Measurements from ENCODE around the gene TEX55. TPM values are rescaled to one million over a fixed set of nuclear protein-coding genes. Genes with fewer than 3 reads are reported as not detected.
"Not testable (repeated sequence)": the region's sequence is repeated elsewhere in the genome, so short reads cannot be mapped to it uniquely, and the experiment has no call there.

The TEX55 gene
- total RNA-seq: under 0.01 TPM

DNA sequence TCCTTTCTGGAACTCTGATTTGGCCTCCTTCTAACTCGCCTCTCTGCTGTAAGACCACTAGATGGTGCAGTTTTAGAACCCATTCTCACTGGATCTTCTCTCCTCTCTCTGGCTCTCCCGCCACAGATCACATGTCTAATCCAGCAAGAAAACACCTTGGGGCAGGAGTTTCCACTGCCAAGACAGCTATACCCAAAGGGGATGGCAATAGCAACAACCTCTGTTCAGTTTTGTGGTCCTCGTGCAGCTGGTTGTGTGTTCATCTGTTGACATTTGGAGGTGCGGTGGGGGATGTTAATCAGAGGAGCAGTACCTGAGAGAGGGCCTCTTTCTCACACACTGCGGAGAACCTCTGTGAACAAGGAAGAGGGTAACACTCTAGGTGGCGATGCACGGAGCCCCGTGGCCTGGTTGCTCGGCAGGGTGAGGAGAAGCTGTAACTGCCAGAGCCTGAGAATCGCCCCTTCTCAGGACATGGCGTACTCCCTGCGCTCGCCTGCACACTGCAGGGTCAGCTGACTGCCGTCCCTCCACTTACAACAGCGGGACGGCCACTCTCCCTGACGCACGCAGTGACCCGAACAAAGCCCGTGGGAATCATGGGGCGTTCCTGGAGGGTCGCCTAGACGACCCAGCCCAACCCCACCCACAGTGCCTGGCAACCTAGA, at the start of gene TEX55:
TSS of gene TEX55 (plus strand) at position 666 of the 668 bp plus-strand sequence. CDS start 25 bp downstream, outside the sequence.
- DNase-seq (ENCODE audit: low read depth in 2 of 3, low spot score in 2 of 3): peak; percentile 9 to 32 (median 12)

DNA sequence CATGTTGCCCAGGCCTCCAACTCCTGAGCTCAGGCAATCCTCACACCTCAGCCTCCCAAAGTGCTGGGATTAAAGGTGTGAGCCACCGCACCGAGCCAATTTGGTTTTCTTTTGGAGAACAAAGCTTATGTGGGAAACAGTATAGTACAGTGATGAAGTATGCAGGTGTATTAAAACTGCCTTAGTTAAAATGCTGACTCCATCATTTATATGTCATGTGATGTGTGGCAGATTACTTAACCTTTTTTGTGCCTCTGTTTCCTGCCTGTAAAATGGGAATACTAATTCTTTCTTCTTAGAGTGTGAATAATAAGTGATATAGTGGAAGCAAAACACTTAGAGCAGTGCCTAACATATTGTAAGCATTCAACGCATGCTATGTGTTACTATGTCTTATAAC, 48.0 kb upstream of the TEX55 start:
- no peak for DNase-seq (ENCODE audit: low read depth in 2 of 3, low spot score in 2 of 3)

DNA sequence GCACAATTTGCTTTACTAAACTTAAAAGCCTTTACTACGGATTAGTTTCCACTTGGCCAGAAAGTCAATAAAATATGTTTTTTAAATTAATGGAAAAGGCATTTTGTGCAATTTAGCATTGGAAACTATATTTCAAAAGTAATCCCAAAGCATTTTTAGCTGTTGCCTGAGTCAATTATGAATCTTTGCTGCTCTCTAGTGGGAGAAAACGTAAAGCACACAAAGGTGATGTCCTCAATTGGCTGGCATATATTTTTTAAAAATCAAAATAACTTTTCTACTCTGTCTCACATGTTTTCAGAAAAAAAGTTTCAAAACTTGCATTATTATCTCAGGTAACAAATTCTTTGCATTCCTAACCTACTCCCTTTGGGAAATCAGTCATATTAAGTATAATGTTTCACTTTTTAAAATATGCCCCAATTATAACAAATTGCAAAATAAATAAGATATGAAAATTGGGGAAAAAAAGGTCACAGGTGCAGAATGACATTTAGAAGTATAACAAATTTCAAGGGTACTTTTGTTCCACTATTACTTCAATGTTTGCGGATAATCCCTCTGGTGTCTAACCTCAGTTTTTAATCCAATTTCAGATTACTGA, 47.2 kb upstream of the TEX55 start:
- DNase-seq (ENCODE audit: low read depth in 2 of 3, low spot score in 2 of 3): peak; percentile 13 to 64 (median 17)

DNA sequence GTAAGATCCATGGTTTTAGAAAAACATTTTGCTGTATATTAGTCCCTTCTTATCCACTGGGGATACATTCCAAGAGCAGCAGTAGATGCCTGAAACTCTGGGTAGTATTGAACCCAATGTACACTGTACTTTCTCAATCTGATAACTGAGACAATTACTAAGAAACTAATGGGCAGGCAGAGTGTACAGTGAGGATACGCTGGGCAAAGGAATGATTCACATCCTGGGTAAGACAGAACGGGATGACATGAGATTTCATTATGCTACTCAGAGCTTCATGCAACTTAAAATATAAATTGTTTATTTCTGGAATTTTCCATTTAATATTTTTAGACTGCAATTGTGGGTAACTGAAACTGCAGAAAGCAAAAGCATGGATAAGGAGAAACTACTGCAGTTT, 46.2 kb upstream of the TEX55 start:
- no peak for DNase-seq (ENCODE audit: low read depth in 2 of 3, low spot score in 2 of 3)

DNA sequence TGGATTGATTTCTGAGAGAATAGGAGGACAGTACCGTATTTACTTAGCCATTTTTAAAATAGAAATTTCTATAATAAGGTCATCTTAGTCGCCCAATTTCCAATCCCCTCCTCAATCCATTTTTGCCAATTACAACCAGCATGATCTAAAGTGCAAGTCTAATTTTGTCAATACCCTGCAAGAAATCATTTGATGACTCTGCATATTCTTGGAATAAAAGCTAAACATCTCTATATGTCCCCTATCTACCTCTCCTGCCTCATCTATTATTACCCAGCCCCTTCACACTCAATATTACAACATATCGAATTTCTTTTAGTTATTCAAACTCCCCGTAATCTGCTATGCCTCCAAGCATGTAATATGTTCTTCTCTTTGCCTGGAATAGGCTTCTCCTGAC, 41.9 kb upstream of the TEX55 start:
- no peak for DNase-seq (ENCODE audit: low read depth in 2 of 3, low spot score in 2 of 3)

DNA sequence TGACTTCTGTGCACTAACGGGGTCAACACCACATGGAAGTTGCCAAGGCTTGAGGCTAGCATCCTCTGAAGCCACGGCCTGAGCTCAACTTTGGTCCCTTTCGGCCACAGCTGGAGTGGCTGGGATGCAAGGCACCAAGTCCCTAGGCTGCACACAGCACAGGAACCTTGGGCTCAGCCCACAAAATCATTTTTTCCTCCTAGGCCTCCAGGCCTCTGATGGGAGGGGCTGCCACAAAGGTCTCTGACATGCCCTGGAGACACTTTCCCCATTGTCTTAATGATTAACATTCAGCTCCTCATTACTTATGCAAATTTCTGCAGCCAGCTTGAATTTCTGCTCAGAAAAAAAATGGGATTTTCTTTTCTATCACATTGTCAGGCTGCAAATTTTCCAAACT, 27.6 kb upstream of the TEX55 start:
- DNase-seq (ENCODE audit: low read depth in 2 of 3, low spot score in 2 of 3): not testable (repeated sequence)

DNA sequence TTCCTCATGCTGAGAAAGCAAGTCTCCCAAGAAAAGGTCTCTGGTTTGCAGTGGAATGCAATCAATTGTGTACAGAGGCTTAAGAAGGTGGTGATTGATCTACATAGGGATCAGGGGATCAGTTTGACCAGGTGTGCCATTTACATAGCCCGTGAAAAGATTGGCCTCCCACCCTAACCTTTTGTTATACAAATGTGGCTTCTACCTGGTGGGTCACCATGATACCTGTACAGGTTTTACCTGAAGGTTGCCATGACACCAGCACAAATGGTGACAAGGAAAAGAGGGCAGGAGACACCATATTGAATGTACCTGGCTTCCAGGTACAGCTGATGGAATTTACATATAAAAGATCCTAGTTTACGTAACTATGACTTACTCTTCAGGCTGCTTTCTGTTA, 25.5 kb upstream of the TEX55 start:
- DNase-seq (ENCODE audit: low read depth in 2 of 3, low spot score in 2 of 3): no peak

DNA sequence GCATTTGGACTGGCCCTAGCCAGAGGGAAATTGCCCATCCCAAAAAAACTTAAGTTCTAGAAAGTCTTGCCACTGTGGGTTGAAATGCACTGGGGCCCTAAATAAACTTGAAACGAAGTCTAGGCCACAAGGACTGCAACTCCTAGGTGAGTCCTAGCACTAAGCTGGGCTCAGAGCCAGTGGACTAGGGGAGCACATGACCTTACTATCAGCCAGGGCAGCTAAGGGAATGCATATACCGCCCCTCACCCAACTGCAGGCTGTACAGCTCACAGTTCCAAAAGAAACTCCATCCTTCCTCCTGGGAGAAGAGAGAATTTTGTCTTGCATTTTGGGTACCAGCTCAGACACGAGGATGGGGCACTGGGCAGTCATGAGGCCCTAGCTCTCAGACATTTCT, 23.6 kb upstream of the TEX55 start:
- no peak for DNase-seq (ENCODE audit: low read depth in 2 of 3, low spot score in 2 of 3)

DNA sequence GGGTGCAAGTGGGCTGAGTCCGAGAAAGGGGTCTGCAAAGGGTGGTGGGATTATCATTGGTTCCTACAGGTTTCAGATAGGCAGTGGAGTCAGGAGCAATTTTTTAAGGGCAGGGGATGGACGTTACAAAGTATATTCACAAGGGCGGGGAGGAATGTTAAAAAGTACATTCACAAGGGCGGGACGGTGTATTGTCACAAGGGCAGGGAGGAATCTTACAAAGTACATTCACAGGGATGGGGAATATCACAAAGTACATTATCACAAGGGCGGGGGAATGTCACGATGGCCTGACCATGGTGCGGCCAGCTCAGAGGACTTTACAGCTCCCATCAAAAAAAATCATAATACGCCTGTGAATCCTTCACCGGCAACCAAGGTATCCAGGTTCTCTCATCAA, 20.6 kb upstream of the TEX55 start:
- DNase-seq (ENCODE audit: low read depth in 2 of 3, low spot score in 2 of 3): no peak

DNA sequence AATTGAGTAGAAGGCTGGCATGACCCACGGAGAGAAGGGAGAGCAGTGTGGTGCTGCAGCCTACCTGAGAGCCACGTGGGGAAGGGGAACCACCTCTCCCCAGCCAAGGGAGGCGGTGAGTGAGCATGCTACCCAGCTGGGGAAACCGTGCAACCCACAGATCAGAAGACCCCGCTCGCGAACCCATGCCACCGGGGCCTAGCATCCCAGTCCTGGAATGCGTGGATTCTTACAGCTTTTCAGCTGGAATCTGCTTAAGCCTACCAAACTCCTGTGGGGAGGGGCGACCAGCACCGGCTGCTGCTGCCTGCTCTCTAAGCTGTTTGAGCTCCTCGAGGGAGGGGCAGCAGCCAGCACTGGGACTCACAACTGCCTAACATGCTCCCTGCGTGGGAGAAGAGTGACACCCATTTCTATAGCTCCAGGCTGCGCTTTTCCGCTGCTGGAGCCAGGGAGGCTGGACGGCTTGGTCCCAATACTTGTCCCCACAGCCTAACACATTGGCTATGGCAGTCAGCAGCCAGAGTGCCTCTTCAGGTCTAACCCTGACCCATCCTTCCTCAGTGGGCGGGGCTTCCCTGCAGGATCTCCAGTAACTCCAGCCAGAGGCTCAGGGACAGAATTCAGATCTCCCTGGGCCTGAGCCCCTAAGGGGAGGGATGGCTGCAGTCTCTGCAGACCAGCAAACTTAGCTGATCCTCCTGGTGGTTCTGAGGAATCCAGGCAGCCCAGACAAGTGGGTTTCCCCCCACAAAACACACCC, 20.0 kb upstream of the TEX55 start:
- DNase-seq (ENCODE audit: low read depth in 2 of 3, low spot score in 2 of 3): no peak

DNA sequence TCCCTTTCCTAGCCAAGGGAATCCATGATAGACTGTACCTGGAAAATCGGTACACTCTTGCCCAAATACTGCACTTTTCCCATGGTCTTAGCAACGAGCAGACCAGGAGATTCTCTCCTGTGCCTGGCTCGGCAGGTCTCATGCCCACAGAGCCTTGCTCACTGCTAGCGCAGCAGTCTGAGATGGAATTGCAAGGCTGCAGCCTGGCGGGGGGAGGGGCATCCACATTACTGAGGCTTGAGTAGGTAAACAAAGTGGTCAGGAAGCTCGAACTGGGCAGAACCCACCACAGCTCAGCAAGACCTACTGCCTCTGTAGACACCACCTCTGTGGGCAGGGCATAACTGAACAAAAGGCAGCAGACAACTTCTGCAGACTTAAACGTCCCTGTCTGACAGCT, 15.7 kb upstream of the TEX55 start:
- not testable (repeated sequence) for DNase-seq (ENCODE audit: low read depth in 2 of 3, low spot score in 2 of 3)

DNA sequence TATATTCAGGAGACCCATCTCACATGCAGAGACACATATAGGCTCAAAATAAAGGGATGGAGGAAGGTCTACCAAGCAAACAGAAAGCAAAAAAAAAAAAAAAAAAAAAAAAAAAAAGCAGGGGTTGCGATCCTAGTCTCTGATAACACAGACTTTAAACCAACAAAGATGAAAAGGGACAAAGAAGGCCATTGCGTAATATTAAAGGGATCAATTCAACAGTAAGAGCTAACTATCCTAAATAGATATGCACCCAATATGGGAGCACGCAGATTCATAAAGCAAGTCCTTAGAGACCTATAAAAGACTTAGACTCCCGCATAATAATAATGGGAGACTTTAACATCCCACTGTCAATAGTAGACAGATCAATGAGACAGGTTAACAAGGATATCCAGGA, 13.7 kb upstream of the TEX55 start:
- DNase-seq (ENCODE audit: low read depth in 2 of 3, low spot score in 2 of 3): not testable (repeated sequence)

DNA sequence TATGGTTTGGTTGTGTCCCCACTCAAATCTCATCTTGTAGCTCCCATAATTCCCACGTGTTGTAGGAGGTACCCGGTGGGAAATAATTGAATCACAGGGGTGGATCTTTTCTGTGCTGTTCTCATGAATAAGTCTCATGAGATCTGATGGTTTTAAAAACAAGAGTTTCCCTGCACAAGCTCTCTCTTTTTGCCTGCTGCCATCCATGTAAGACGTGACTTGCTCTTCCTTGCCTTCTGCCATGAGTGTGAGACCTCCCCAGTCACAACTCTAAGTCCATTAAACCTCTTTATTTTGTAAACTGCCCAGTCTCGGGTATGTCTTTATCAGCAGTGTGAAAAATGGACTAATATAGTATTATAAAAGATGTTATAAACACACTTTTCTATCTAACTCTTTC, 6.6 kb upstream of the TEX55 start:
- not testable (repeated sequence) for DNase-seq (ENCODE audit: low read depth in 2 of 3, low spot score in 2 of 3)

DNA sequence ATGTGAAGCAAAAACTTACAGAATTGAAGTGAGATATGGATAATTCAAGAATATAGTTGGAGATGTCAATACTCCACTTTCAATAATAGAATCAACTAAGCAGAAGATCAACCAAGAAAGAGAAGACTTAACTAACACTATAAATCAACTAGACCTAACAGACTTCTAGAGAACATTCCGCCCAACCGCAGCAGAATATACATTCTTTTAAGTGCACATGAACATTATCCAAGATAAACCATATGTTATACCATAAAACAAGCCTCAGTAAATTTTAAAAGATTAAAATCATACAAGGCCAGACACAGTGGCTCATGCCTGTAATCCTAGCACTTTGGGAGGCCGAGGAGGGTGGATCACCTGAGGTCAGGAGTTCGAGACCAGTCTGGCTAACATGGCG, 5.5 kb upstream of the TEX55 start:
- no peak for DNase-seq (ENCODE audit: low read depth in 2 of 3, low spot score in 2 of 3)

DNA sequence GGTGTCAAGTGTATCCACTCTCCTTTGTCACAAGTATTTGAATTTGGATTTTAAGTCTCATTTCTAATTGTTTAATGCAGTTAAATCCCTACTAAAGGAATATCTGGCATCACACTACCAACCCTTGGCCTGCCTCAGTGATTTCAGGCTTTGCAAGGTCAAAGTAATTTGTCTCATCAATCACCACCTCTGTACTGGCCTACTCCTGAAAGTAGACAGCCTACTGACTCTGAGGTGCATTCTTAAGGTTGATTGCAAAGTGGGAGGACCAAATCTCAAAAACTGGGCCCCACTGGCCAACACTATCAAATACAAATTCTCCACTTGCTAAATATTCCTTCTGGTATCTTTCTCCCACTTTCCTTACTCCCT, 851 bp upstream of the TEX55 start:
- DNase-seq (ENCODE audit: low read depth in 2 of 3, low spot score in 2 of 3): no peak

DNA sequence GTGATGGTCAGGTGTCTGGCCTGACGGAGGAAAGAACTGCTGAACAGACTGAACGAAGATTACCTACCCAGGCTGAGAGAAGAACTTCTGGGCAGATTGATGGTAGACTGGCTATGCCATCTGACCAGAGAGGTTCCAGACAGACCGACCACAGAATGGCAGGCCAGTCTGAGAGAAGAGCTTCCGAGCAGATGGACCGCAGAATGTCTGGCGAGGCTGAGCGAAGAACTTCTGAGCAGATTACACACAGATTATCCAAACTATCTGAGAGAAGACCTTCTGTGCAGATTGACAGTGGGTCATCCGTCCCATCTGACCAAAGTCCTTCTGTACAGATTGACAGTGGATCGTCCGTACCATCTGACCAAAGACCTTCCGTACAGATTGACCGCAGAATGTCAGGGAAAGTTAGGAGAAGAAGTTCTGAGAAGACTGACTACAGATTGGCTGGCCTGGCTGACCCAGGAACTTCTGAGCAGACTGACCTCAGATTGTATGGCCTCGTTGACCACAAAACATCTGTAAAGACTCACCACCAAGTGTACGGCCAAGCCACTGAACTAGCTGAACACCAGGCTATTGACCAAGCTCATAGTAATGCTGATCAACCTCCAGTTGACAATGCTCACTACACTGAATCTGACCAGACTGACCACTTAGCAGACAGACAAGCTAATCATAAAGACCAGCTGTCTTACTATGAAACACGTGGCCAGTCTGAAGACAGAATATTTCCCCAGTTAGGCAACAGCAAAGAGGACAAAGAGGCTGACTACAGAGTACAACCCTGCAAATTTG, 812 bp downstream of the TEX55 start:
- no peak for DNase-seq (ENCODE audit: low read depth in 2 of 3, low spot score in 2 of 3)

DNA sequence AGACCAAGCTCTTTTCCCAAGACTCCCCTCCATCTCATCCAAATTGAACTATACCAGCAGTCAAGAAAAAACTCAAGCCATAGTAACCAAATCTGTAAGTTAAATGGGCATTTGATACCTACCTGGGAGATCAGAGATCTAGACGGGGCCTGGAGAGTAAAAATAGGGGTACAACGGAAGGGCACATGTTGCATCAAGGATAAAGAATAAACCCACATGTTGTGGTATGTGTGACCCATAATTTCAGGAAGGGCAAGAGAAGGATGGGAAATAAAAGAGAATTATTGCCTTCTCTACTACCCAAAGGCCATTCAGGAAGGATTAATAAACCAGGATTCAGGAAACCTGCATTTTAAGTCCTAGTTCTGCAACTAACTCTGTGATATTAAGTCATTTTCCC, 1.5 kb downstream of the TEX55 start:
- DNase-seq (ENCODE audit: low read depth in 2 of 3, low spot score in 2 of 3): no peak

DNA sequence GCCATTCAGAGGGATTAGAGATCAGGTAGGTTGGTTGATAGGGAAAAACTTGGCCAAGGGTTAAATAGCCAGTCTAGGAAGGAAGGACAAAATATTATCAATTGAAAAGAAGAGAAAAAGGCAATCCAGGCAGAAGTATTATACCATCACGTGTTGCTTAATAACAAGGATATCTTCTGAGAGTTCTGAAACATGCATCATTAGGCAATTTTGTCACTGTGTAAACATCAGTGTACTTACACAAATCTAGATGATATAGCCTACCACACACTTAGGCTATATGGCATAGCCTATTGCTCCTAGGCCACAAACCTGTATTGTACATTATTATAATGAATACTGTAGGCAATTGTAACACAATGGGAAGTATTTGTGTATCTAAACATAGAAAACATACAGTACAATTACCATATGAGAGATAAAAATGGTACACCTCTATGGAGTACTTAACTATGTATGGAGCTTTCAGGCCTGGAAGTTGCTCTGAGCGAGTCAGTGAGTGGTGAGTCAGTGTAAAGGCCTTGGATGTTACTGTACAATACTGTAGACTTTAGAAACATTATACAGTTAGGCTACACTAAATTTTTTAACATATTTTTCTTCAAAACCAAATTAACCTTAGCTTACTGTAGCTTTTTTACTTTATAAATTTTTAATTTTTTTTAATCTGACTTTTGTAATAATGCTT, 2.7 kb downstream of the TEX55 start:
- no peak for DNase-seq (ENCODE audit: low read depth in 2 of 3, low spot score in 2 of 3)

DNA sequence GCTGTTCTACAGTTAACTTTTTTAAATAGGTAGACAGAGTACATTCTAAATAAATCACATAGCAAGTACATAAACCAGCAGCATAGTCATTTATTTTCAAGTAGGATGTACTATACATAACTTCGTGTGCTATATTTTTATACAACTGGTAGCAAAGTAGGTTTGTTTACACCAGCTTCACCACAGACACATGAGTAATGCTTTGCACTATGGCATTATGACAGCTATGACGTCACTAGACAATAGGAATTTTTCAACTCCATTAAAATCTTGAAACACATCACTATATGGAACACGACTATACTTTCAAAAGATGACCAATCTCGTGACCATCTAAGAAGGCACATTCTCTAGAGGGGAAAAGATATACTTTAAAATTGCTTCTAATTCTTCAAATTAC, 3.5 kb downstream of the TEX55 start:
- no peak for DNase-seq (ENCODE audit: low read depth in 2 of 3, low spot score in 2 of 3)

DNA sequence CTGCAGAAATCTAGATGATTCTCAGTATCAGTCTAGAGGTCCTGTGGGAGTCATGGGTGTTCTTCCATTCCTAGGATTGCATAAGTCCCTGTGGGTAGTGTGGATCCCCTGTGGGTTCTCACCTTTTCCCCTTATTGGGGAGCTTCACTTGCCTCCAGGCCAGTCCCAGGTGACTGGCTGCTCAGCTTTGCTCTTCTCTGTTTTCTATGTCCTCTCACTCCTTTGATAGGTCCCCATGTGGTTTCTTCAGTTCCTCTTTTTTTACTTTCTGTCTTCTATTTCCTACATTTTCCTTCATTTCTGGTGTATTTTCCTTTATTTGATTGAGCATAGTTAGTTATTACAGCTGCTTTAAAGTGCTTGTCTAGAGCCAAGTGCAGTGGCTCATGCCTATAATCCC, 10.9 kb downstream of the TEX55 start:
- DNase-seq (ENCODE audit: low read depth in 2 of 3, low spot score in 2 of 3): no peak

DNA sequence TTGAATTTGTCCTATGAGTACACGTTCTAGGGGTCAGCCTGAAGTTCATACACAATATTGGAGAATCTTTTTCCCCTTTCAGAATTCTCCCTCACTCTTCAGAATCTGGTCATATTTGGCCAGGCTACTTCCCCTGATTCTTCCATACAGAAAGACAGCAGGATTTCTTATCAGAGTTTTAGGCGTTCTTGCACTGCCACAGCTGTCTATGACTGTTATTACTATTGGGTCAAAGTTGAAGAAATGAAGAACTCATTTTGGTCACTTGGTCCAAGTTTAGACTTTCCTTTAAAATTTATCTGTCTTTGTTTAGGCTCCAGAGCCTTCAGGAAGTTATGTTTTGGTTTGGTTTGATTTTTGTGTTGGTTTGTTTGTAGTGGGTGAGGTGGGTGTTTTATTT, 12.0 kb downstream of the TEX55 start:
- DNase-seq (ENCODE audit: low read depth in 2 of 3, low spot score in 2 of 3): no peak

Data from hematopoietic multipotent progenitor cell (in vitro differentiated cells).